GM21576 (cell line): Measurements from ENCODE around the gene FOXK1.

Source experiments
- ATAC-seq: cut with Tn5 transposase; IDR thresholded peaks from one replicate; pipeline ENCODE4 v1.9.1; 2021; ENCODE audit warnings: mild to moderate bottlenecking, moderate library complexity; ENCODE audit not compliant: unreplicated experiment

The FOXK1 gene

GRCh38 chr7:4763091-4763793, 81.1 kb downstream of the FOXK1 start:
- no peak for ATAC-seq

- no peak for ATAC-seq
Observed at GRCh38 chr7:4763794-4764185, 81.7 kb downstream of the FOXK1 start.

- no peak for ATAC-seq
Observed at GRCh38 chr7:4764402-4765007, 82.4 kb downstream of the FOXK1 start.

GRCh38 chr7:4765776-4766490, 83.8 kb downstream of the FOXK1 start:
- ATAC-seq, result no peak

- no peak for ATAC-seq
Observed at GRCh38 chr7:4766666-4767519, 84.8 kb downstream of the FOXK1 start.

GRCh38 chr7:4768597-4769569, 86.8 kb downstream of the FOXK1 start:
- no peak for ATAC-seq

GRCh38 chr7:4769761-4770160, 87.7 kb downstream of the FOXK1 start:
- ATAC-seq, result no peak

GRCh38 chr7:4770886-4771285, 88.8 kb downstream of the FOXK1 start:
- no peak for ATAC-seq

- ATAC-seq, result no peak
Observed at GRCh38 chr7:4771737-4772136, 89.6 kb downstream of the FOXK1 start.

GRCh38 chr7:4772306-4772705, 90.2 kb downstream of the FOXK1 start:
- ATAC-seq, result no peak

GRCh38 chr7:4774007-4774406, 91.9 kb downstream of the FOXK1 start:
- ATAC-seq, result no peak

- ATAC-seq, result peak; percentile 25
Observed at GRCh38 chr7:4774658-4775249, 92.7 kb downstream of the FOXK1 start.

GRCh38 chr7:4775250-4775847, 93.3 kb downstream of the FOXK1 start, which contains the start of gene AP5Z1:
Gene AP5Z1, plus strand, starts transcription at chr7:4775623. Its CDS starts 93 bp downstream, at chr7:4775716.
- ATAC-seq, result peak; percentile 89

- peak; percentile 35 for ATAC-seq
Observed at GRCh38 chr7:4775848-4776623, 93.9 kb downstream of the FOXK1 start.

- ATAC-seq, result no peak
Observed at GRCh38 chr7:4779118-4779517, 97.0 kb downstream of the FOXK1 start.

- no peak for ATAC-seq
Observed at GRCh38 chr7:4781366-4782069, 99.4 kb downstream of the FOXK1 start.

- no peak for ATAC-seq
Observed at GRCh38 chr7:4782333-4783291, 100.5 kb downstream of the FOXK1 start.
